Uterus (tissue), 2 donors: ENCODE measurements around the gene ARHGEF19.
"Not testable (repeated sequence)": the region's sequence is repeated elsewhere in the genome, so short reads cannot be mapped to it uniquely, and the experiment has no call there.

Experiments used
- POLR2A ChIP-seq, 2 donors: fragments of 450-650 bp; IDR thresholded peaks; one replicate each; pipeline ENCODE4 v1.6.1; 2016; ENCODE audit warnings: antibody characterized with exemption in 2 of 2, mild to moderate bottlenecking in 1 of 2, moderate library complexity in 1 of 2
- TF ChIP-seq, protein P1 (sequence below), 4 experiments: fragments of 200-600 bp in 2 of 4; fragments of 450-650 bp in 2 of 4; sonication (generic) in 2 of 4; IDR thresholded peaks; one replicate each; pipeline ENCODE4 v1.5.1; 2016 to 2019; ENCODE audit warnings: antibody characterized with exemption in 4 of 4, mild to moderate bottlenecking in 2 of 4, moderate library complexity in 1 of 4

GRCh38 chr1:16257556-16257955, 45.1 kb upstream of the ARHGEF19 start:
- TF ChIP-seq POLR2A (IDR thresholded peaks at IDR 0.05): not testable (repeated sequence)
- TF ChIP-seq, protein P1, sequence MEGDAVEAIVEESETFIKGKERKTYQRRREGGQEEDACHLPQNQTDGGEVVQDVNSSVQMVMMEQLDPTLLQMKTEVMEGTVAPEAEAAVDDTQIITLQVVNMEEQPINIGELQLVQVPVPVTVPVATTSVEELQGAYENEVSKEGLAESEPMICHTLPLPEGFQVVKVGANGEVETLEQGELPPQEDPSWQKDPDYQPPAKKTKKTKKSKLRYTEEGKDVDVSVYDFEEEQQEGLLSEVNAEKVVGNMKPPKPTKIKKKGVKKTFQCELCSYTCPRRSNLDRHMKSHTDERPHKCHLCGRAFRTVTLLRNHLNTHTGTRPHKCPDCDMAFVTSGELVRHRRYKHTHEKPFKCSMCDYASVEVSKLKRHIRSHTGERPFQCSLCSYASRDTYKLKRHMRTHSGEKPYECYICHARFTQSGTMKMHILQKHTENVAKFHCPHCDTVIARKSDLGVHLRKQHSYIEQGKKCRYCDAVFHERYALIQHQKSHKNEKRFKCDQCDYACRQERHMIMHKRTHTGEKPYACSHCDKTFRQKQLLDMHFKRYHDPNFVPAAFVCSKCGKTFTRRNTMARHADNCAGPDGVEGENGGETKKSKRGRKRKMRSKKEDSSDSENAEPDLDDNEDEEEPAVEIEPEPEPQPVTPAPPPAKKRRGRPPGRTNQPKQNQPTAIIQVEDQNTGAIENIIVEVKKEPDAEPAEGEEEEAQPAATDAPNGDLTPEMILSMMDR (IDR thresholded peaks at IDR 0.05): not testable (repeated sequence)
